ENCODE results near the gene CCDC71.

CCDC71 gene

GRCh38 chr3:49166752-49167556, 823 bp upstream of the CCDC71 start:
- DNase-seq: no peak

- no peak for DNase-seq
These were observed 979 bp downstream of the CCDC71 start for GRCh38 chr3:49164983-49165720.

- no peak for DNase-seq
These were observed 2.5 kb downstream of the CCDC71 start for GRCh38 chr3:49163609-49164008.

GRCh38 chr3:49162751-49163419, 3.2 kb downstream of the CCDC71 start:
- DNase-seq: no peak

DNA sequence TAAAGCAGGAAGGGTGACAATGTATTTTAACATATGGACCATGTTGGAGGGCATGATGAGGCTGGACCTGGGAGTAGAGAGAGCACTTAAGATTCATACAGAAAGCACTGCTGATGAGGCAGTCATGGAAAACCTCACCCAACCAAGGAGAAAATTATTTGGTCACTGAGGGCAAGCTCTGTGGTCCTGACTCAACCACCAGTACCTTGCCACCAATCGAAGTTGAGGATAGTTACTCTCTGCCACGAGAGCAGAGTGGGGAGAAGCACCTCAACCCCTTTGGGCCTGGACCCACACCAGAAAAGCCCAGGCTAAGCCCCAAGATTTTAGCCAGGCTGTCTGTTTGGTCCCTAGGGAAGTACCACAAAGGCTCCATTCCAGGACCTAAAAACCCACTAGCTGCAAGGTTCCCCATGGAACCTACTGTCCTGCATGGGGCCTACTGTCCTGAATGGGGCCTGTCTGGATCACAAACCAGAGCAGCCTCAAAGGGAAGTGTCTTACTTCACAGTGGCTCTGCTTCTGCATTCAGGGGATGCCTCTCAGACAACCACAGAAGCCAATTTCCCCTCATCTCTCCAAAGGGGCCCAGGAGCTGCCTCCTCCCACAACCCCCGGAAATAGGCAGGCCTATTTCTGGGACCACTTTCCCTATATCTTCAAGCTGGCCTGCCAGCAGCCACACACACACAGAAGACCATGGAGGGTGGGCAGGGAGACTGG, 4.2 kb downstream of the CCDC71 start:
- no peak for DNase-seq

DNA sequence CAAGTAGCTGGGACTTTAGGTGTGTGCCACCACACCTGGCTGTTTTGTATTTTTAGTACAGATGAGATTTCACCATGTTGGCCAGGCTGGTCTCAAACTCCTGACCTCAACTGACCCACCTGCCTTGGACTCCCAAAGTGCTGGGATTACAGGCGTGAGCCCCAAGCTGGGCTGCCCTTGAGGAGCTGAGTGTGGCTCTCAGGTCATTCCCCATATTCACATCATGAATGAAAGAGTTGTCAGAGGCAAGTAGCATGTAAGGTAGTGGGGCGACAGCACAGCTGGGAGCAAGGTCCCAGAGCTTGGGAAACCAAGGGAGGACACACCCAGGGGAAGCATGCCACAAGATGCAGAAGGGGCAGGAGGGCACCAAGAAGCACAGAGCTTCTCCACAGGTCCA, 4.9 kb downstream of the CCDC71 start:
- DNase-seq: no peak

DNA sequence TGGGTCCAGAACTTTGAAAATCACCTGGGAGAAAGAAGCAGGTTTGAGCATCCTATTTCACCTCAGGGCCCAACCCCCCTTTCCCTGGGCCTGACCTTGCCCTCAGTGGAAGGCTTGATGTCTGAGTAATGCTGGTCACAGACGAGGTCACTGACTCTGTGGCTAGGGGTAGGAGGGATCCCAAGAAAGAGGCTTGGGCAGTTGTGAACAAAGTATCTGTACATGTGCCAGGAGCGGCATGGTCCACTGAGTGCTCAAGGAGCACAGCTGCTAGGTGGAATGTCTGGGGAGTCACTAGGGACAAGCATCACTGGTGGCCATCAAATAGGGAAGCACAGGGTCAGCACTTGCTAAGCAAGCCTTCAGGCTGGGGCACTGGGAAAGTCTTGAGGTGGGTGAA, 7.3 kb downstream of the CCDC71 start:
- no peak for DNase-seq

DNA sequence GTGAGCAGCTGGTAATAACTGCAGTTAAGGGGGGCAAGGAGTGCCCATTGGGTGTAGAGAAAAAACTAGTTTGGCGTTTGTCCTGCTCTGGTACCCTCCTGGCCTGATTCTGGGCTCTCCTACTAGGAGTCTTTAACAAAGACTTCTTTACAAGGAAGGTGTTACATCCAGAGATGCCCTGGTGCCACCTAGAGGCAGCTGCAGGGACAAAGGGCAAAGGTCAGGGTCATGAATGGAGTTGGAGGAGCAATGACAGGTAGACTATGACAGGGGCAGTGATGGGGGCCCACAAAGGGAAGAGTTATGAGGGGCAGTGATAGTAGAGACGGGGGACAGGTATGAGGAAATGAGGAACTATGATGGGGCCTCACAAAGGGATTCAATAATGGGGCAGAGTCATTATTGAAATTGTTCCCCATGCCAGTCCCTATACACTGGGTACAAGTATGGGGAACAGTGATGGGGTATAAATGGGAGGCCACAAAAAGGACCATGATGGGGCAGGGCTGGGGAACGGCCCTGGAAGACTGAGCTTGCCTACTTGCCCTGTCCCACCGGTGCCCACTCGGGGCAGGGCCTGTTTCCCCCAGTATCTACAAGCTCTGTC, 7.9 kb downstream of the CCDC71 start:
- DNase-seq: peak; percentile 50 to 64

DNA sequence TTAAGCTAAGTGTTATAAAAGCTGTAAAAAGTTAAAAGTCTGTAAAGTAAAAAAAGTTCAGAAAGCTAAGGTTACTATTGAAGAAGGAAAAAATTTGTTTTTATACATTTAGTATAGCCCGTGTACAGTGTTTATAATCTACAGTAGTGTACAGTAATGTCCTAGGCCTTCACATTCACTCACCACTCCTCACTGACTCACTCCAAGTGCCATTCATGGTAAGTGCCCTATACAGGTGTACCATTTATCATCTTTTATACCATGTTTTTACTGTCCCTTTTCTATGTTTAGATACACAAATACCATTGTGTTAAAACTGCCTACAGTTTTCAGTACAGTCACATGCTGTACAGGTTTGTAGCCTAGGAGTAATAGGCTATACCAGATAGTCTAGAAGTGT, 8.8 kb downstream of the CCDC71 start:
- no peak for DNase-seq

DNA sequence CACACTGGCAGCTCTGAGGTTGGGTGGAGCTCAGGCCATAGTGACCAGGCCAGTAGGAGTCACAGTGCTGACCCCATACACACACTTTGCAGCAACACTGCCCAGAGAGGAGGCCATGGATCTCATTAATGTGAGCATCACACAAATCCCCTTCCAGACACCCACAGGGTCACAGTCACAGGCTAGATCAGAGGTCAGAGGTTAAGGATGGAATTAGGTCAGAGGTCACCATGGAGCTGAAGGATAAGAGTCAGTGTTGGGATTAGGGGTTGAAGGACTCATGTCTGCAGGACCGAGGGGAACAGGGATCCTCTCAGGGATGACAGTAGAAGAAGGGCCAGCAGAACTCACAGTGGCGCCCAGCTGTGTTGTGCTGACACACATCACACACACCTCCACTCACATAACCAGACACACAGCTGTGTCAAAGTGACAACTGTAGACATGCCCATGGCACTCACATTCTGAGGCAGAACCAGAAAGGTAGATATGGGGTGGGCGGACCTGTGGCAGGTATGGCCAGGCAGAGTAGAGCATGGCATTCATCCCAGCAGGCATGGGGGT, 12.7 kb downstream of the CCDC71 start:
- no peak for DNase-seq

- DNase-seq: no peak
These were observed 14.5 kb downstream of the CCDC71 start for GRCh38 chr3:49151610-49152009.

GRCh38 chr3:49148159-49148558, 18.0 kb downstream of the CCDC71 start:
- DNase-seq: no peak

- DNase-seq: no peak
These were observed 26.1 kb downstream of the CCDC71 start for GRCh38 chr3:49140080-49140479.

DNA sequence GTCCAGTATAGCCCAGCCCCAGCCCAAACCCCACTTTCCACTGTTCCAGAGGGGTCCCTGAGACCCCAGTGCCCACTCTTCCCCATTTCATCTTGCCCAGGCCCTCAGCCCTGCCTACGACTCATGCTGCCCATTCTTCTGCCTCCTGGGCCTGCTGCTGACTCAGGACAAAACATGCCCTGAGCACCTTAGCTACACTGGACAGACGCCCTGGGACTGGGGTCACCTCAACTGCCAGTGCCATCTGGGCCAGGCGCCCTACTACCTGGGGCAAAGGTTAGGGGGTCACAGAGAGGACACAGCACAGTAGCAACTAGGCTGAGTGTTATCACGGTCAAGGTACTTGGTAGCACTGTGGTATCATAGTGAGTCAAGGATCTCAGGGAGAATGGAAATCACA, 30.6 kb downstream of the CCDC71 start:
- no peak for DNase-seq

DNA sequence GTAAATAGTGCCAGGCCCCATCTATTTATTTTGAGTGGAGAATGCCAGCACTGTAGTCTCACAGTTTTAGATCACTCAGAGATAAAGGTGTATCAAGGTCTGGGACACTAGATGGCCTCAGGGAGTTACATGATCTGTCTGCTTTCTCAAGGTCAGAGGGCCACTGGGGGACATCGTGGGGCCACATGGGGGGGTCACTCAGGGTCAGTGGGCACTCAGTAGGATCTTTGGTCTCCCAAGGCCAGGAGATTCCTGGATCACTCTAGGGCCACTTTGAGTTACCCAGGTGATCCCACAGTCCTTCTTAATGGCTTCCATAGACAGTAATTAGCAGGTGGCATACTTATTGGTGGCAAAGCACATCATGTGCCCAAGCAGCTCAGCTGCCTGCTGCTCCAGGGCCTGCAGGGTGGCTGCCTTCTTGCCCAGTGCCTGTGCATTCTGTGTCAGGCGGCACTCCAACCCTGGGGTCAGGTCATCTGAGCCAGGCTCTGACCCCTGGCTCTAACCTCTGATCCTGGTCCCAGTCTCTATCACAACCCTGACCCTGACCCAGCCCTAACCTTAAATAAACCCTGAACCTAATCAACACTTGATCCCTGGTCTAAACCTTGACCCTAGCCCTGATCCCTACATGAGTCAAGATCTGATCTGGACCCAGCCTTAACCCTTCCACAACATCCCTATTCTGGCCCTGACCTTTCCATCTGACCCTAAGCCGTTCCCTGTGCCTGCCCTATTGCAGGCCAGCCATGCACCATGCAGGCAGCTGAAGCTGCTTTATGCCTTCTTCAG, 31.5 kb downstream of the CCDC71 start:
- DNase-seq: no peak

DNA sequence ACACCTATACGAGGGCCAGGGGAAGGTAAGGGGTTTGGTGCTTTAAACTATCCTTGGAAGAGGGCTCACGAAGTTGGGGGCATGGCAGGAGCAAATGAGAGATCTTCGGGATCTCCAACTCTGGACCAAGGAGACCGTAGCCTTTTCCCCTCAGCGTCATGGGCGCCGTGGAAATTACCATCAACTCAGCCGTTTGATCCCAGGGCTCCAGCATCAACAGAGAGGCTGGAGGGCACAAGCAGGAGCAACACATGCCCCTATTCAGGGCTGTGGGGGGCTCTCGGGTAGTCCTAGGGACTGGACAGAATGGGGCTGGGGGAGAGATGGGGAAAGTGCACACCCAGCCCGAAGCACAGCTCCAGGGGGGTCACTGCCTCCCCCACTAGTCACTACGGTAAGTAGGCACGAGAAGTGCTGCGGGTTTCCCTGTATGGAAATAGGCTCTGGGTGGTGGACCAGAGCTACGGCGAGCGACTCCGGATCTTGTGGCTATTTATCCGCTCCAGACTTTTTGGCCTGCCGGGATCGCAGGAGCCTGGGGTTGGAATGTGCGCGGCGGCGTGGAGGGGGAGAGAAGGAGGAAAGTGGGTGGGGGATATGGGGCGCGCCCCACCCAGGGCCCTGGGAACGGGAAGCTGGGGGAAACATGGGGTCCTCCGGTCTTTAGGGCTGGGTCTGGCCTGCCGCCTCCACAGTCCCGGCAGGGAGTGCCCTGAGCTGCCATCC, 32.7 kb downstream of the CCDC71 start:
- no peak for DNase-seq

- DNase-seq: no peak
These were observed 33.5 kb downstream of the CCDC71 start, which contains the start of gene LAMB2 for GRCh38 chr3:49132437-49133225. Gene LAMB2, minus strand, starts transcription at chr3:49133050. Its CDS starts 183 bp downstream, at chr3:49132867.

DNA sequence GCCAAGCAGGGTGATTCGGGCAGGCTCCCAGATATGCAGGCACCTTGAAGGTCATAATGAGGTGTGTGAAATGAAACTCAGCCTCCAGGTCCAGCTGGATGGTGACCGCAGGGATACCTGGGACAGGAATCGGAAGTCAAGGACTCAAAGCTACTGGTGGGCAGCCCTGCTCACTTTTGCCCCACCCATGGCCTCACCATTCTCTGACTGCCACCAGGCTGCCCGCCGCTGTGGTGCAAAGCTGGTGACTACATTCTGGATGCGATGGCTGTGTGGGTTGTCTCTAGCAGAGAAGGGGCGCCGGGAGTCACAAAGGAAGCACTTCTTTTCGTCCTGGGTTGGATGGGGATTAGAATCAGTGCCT, 34.1 kb downstream of the CCDC71 start:
- DNase-seq: no peak

DNA sequence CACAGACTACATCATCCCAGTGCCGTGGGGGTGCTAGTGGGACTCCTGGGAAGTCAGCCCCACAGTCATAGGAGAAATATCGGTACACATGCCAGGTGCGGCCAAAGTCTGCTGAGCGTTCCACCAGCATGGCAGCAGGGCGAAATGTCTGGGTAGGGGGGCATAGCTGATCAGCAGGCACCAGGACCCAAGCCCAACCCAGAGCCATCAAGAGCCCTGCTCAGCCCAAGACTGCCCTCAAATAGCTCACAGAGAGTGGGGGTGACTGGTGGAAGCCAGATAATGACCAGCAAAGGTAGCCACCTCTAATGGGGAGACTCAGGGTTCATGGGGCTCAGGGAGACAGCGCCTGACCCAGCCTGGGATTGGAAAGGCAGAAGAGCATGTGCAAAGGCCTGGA, 34.6 kb downstream of the CCDC71 start:
- no peak for DNase-seq

DNA sequence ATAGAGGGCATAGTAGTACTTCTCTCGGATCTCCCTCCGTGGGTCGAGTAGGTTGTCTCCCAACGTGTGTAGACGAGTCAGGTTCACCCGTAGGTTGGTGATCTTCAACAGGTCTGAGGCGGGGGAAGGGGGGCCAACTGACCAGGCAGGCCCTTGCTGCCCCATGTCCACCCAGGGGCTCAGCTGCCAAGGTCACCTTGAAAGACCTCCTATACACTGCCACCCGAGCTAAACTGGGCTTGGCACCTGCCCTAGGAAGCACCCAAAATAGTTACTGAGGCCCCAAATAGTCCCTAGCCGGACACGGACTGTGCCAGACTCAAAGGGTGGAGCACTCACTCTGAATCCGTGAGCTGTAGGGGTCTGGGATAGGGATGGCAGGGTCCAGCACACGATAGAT, 35.1 kb downstream of the CCDC71 start:
- DNase-seq: no peak
